ENCODE data around the gene TNS2.
"Not testable (repeated sequence)": the region's sequence is repeated elsewhere in the genome, so short reads cannot be mapped to it uniquely, and the experiment has no call there.

The TNS2 gene

DNA sequence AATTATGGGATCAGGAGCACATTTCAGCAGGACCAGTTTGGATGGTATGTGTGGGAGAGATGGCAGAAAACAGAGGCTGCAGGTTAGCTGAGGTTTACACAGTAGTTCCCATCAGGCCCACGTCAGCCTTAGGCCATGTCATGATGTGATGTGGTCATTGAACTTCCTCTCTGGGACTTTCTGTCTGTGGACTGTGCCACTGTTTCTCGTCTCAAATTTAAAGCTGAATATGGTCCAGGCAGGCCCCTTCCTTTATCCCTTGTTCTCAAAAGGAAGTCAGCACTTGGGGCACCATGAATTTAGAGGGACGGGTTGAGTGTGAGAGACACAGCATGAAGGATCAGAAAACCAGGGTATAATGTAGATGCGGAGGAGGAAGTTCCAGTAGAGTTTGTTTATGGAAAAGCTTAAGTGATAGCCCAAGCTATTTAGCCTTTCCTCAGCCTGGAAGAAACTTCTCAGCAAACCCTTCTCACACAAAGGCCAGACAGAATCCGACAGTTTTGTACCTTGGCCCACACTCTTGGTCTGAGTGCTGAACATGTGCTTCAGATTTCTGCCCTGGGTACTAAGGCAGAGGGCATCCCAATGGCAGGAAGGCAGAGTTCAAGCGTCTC lies 44.0 kb downstream of the TNS2 start:
- no peak for DNase-seq (ENCODE audit: low read depth)

- no peak for DNase-seq (ENCODE audit: low read depth)
Measured at GRCh38 chr12:53094394-53094787, 44.5 kb downstream of the TNS2 start.

DNA sequence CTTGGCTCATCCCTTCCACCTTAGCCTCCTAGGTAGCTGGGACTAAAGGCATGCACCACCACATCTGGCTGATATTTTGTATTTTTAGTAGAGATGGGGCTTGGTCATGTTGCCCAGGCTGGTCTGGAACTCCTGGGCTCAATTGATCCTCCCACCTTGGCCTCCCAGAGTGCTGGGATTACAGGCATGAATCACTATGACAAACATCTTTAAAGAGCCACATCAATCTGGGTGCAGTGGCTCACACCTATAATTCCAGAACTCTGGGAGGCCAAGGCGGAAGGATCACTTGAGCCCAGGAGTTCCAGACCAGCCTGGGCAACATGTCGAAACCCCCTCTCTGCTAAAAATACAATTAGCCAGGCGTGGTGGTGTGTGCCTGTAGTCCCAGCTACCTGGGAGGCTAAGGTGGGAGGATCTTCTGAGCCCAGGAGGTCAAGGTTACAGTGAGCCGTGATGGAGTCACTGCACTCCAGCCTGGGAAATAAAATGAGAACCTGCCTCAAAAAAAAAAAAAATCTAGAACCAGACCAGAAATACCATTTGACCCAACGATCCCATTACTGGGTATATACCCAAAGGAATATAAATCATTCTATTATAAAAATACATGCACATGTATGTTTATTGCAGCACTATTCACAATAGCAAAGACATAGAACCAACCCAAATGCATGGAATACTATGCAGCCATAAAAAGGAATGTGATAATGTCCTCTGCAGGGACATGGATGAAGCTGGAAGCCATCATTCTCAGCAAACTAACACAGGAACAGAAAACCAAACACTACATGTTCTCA lies 45.1 kb downstream of the TNS2 start:
- not testable (repeated sequence) for DNase-seq (ENCODE audit: low read depth)

GRCh38 chr12:53095596-53095895 lies 45.7 kb downstream of the TNS2 start:
- DNase-seq (ENCODE audit: low read depth), result not testable (repeated sequence)

GRCh38 chr12:53096089-53096741 lies 46.4 kb downstream of the TNS2 start:
- DNase-seq (ENCODE audit: low read depth), result no peak

- no peak for DNase-seq (ENCODE audit: low read depth)
Measured at GRCh38 chr12:53096759-53097158, 46.9 kb downstream of the TNS2 start.

- no peak for DNase-seq (ENCODE audit: low read depth)
Measured at GRCh38 chr12:53097207-53097563, 47.3 kb downstream of the TNS2 start.

- peak; percentile 19 for DNase-seq (ENCODE audit: low read depth)
Measured at GRCh38 chr12:53097564-53098353, 47.9 kb downstream of the TNS2 start, which contains the start of gene IGFBP6. TSS of gene IGFBP6 (plus strand) at chr12:53097667. CDS start at chr12:53097718, 51 bp downstream.

DNA sequence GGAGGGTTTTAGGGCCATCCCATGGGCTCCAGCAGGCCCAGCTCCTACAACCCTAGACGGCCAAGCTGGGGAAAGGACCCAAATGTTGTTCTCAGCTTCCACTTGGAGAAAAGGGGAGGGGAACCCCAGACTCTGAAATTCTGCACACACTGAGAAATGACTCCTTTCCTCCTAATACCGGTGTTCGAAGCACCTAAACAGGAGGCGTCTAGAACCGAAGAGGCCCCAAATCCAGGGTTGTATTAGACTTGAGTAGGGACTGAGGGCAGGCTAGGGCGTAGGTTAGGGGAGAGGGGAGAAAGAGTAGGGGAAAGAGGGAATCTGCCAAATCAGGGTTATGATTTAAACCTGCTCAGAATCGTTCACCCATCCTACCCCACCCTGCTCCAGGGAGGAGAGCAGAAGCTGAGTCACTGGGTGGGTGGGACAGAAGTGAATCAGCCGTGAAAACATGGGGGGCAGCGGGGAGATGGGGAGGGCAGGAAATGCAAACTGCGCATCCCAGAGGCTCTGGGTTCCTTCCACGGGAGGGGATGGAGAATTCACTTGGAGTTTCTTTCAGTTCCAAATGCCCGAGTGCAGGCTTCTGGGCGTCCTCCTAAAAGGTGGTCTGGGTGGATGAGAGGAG lies 48.6 kb downstream of the TNS2 start:
- no peak for DNase-seq (ENCODE audit: low read depth)

GRCh38 chr12:53099071-53099882 lies 49.4 kb downstream of the TNS2 start:
- DNase-seq (ENCODE audit: low read depth), result peak; percentile 77

- no peak for DNase-seq (ENCODE audit: low read depth)
Measured at GRCh38 chr12:53100466-53101151, 50.7 kb downstream of the TNS2 start.

DNA sequence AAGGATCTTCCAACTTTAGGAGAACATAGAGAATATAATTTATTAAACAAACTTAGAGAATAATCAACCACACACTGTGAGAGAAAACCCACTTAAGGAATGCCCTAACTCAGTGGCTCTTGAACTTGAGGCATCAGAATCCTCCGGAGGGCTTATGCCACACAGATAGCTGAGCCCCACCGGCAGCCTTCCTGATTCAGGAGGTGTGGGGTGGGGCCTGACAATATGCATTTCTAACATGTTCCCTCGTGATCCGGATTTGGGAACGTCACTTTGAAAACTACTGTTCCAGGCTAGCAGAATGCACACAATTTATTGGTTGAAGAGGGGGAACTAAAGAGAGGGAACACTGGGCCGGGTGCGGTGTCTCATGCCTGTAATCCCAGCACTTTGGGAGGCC lies 51.4 kb downstream of the TNS2 start:
- no peak for DNase-seq (ENCODE audit: low read depth)

GRCh38 chr12:53101931-53102781 lies 52.3 kb downstream of the TNS2 start:
- DNase-seq (ENCODE audit: low read depth), result no peak

DNA sequence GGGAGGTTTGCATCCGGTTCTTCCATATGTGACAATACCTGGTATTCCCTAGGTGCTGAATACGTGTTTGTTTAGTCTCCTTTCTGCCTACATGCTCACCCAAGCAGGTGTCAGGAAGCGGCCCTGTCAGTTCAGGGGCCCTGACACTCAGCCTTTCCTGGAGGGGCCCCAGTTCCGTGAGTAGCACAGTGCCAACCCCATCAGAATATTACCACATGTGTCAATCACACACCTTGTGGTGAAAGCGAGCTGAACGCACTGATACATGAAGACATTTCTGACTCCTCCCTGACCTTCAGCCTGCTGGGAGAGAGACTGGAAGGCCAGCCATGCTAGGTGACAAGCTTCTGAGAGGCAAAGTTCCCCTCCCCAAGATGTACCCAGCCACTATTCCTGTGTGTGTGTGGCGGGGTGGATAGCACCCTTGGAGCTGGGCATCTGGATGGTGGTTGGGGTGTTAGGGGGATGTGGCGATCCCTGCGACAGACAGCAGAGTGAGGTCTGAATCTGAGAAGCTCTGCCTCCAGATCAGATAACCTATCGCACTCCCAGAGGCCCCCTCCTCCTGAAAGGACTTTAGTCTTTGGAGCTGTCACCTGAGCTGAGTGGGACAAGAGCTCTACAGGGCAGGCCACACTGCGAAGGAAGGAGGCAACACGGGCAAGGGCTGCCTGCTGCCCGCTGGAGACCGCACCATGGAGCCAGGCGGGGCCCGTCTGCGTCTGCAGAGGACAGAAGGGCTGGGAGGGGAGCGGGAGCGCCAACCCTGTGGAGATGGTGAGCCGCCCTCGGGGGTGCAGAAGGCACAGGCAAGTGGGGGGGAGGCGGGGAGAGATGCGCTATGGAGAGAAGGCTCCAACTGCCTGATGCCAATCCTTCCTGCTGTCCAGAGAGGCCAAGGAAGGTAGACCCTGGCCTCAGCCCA lies 53.3 kb downstream of the TNS2 start, which contains the start of gene SOAT2:
Gene SOAT2 (plus strand): TSS at position 604 of the 925 bp plus-strand sequence. CDS start 92 bp downstream, at position 696.
- DNase-seq (ENCODE audit: low read depth), result no peak

GRCh38 chr12:53103860-53104305 lies 54.0 kb downstream of the TNS2 start:
- no peak for DNase-seq (ENCODE audit: low read depth)

- DNase-seq (ENCODE audit: low read depth), result no peak
Measured at GRCh38 chr12:53105256-53105655, 55.4 kb downstream of the TNS2 start.

GRCh38 chr12:53105712-53106439 lies 56.0 kb downstream of the TNS2 start:
- no peak for DNase-seq (ENCODE audit: low read depth)
